HG03521 (cell line): Measurements from ENCODE around the gene COL5A1.

Experiments
- ATAC-seq: cut with Tn5 transposase; IDR thresholded peaks from one replicate; pipeline ENCODE4 v1.9.1; 2021; ENCODE audit warnings: mild to moderate bottlenecking, moderate library complexity; ENCODE audit not compliant: unreplicated experiment

The COL5A1 gene

DNA sequence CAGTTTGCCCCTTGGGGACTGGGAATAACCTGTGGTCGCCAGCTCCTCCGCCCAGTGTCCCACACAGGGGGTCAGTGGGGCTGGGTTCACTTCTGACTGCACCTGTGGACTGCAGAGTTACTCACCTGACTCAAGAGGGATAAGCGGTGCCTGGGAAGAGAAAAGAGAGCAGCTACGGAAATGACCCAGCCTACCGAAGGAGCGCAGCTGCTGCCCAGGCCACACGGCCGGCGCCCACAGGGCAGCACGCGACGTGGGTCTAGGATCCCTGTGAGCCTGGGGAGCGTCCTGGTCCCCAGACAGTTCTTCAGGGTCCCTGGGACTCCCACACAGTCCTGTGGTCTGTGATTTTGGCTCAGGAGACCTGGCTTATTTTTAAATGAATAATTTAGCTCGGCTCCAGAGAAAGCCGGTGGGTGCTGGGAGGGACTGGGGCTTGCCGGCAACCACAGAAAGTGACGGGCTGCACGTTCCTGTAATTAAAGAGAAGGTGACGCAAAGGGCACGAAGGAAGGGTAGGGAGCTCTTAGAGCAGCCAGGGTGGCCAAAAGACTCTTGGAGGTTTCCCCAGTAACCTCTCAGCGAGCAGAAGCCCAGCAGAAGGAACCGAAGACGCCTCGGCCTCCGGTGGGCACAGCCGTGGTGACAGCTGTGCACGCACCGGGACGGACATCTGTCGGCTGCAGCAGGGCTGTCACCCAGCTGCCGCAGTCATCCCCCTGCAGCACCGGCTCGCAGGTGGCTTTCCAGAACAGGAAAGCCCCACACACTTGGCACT is 141.5 kb downstream of the COL5A1 start:
- no peak for ATAC-seq

GRCh38 chr9:134783699-134784039 is 142.1 kb downstream of the COL5A1 start:
- ATAC-seq, result no peak

DNA sequence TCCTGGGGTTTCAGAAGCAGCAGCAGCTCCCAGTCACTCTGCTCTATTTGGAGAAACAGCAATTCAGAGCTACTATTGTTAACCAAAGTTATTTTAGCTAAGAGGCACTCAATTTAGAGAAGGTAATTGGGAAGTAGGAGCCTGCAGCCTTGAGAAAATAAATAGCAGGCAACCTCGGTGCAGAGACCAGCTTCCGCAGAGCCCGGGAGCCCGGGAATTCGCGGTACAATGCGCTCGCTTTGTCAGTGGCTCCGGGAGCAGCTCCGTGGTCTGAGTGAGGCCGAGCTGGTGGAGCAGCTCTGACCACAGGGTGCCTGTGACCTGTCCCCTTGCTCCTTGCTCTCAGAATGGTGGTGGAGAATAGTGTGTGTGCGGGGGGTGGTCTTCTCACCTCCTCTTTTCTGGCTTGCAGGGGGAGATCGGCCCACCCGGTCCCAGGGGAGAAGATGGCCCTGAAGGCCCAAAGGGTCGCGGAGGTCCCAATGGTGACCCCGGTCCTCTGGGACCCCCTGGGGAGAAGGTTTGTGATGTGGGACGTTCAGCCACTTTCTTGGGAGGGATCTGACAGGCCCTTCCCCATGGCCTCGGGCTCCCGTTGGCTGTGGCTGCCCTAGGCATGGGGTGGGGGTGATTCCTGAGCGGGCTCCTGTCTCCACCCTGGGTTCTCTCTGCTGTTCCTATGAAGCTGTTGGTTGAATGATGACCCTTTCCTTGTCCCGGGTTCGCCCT is 143.1 kb downstream of the COL5A1 start:
- ATAC-seq, result no peak

DNA sequence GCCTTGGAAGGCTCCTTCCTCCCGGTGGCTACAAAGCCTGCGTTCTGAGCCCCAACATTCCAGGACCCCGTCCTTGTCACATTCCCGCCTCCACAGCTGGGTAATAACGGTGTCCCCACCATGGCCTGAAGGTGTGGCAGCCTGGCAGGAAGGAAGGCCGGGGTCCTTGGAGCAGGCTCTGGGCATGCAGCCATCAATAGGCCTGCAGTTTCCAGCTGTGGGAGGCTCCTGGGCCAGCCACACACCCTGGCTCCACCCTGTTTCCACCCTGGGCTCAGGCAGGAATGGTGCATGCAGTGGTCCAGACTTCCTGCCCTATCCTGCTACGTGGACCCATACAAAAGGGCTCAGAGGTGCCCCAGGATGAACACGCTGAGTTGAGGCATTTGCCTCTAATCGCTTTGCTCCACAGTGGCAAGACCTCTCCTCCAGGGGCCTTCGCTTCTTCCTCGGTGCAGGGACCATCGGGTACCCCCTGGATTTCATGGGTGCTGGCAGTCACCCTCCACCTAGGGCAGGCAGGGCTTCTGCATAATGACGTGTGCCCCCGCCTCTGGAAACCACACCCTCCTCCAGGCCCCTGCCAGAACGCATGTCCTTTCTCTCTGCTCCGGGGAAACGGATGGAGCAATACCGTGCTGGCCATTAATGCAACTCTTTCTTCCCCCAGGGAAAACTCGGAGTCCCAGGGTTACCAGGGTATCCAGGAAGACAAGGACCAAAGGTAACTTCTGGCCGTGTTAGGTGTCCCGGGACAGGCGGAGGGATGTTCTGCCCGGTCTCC is 143.9 kb downstream of the COL5A1 start:
- ATAC-seq, result no peak

DNA sequence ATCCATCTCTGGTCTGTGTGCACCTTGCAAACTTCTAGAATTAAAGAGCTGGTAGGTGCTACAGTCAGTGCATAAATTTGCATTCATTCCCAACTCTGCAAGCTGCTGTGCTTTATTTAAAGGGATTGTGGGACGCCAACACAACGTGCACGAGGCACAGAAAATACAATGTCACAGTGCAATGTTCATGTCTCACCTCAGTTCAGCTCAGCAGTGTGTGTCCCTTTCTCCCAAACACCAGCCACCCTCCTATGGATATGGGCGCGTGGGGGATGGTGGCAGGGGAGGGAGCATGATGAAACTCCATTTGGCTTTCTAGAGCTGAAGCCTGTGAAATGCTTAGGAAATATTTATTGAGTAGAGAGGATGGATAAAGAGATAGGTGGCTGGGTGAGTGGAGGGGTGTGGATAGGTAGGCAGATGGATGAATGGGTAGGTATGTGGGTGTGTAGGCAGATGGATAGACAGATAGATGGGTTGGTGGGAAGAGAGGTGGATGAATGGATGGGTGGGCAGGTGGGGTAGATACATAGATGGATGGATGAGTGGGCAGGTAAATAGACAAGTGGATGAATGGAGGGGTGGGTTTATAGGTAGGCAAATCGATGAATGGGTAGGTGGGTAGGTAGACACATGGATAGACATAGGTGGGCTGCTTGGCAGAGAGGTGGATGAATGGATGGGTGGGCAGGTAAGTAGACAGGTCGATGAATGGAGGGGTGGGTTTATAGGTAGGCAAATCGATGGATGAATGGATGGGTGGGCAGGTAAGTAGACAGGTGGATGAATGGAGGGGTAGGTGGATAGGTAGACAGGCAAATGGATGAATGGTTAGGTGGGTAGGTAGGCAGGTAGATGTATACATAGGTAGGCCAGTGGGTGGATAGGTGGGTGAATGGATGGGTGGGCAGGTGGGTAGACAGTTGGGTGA is 146.3 kb downstream of the COL5A1 start:
- no peak for ATAC-seq

DNA sequence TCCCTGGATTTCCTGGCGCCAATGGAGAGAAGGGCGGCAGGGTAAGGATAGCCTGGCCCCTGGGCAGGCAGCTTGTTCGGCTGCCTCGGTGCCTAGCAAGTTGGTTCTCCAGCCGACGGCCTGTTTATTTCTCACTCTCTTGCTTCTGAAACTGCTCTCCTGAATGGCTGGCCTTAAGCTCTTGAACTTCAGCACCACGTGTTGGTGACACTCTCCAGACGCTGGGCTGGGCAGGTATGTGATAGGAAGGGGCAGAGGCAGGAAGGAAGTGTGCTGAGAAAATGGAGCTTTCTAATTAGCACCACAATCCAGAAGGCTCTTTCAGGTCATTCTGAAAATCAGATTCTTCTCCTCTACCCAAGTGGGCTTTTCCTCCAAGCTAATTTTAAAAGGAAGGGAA is 147.6 kb downstream of the COL5A1 start:
- no peak for ATAC-seq

DNA sequence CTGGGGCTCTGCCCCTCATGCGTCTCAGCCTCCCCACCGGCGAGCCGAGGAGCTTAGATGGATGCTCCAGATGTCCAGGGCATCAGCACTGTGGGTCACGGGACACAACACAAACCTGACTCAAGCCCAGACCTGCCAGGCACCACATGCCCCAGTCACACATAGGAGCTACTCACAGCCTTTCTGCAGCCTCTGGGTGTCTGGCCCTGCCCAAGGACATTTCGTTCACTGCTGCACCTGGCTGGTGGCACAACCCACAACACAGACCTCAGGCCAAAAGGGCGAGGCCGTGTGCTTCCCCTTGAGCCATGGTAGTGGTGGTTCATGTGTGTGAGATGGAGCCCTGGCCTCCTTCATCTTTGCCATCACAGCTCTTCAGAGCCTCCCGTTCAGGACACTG is 149.4 kb downstream of the COL5A1 start:
- no peak for ATAC-seq

DNA sequence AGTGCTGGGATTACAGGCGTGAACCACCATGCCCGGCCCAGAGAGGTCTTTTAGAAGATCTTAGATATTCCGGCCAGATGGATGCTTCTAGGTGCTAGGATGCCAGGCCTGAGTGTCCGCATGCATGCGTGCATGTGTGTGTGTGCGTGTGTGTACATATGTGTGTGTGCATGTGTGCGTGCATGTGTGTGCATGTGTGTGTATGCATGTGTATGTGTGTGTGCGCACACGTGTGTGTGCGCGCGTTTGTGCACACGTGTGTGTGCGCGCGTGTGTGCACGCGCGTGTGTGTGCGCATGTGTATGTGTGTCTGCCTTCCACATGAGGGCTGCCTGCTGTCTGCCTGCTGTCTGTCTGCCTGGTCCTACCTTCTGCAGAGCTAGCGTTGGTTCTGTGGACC is 151.0 kb downstream of the COL5A1 start:
- no peak for ATAC-seq

GRCh38 chr9:134793288-134794188 is 151.9 kb downstream of the COL5A1 start:
- no peak for ATAC-seq

DNA sequence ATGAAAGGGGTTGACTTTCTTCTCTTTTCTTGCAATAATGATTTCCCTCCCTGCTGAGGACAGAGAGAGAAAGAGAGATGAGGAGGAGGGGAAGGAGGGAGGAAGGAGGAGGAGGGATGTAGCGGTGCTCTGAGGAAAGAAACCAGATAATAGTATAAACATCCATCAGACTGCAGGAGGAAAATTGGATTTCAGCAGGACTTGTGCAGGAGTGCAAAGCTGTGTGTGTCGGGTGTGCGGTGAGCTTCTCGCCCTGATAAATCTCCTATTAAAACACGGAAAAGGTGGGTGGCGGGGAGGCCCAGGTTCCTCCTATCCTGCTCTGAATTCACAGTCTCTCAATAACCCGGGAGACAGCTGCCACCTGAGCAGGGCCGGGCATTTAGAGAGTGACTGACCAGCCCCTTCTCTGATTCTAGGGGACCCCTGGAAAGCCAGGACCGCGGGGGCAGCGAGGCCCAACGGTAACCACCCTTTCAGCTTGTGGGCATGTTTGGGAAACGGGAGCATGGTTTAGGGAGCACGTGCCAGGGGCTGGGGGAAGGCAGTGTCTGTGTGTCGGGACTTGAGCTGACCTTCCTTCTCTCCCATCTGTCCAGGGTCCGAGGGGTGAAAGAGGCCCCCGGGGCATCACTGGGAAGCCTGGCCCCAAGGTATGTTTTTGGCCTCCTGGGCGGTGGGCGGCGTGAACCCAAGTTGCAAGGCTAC is 153.2 kb downstream of the COL5A1 start:
- no peak for ATAC-seq

- ATAC-seq, result no peak
Observed at GRCh38 chr9:134795446-134795845, 153.8 kb downstream of the COL5A1 start.

- no peak for ATAC-seq
Observed at GRCh38 chr9:134796882-134797281, 155.3 kb downstream of the COL5A1 start.

DNA sequence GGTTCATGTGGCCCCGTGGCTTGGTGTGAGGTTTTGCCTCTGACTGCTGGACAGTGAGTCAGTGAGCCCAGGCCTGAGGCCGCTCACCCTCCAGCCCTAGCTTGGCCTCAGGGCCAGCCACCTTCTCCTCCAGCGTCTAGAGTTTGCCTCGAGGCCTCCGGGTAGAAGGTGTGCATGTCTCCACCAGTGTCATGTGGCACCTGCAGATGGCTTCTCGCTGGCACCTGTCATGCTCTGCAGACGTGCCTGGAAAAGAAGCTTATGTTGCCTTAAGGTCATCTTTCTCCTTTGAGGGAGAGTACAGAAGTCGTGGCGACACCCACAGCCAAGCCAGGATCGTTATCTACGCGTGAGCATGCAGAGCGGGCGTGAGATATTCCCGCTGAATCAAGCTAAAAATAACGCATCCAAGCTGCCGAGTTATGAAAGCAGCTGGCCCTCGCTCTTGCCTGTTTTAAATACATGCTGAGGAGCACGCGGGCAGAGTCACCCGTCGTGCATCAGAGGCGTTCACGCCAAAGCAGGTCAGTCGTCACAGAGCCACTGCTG is 159.3 kb downstream of the COL5A1 start:
- no peak for ATAC-seq

- ATAC-seq, result no peak
Observed at GRCh38 chr9:134802216-134802795, 160.7 kb downstream of the COL5A1 start.

- no peak for ATAC-seq
Observed at GRCh38 chr9:134804871-134805270, 163.3 kb downstream of the COL5A1 start.

- no peak for ATAC-seq
Observed at GRCh38 chr9:134807716-134808446, 166.3 kb downstream of the COL5A1 start.

DNA sequence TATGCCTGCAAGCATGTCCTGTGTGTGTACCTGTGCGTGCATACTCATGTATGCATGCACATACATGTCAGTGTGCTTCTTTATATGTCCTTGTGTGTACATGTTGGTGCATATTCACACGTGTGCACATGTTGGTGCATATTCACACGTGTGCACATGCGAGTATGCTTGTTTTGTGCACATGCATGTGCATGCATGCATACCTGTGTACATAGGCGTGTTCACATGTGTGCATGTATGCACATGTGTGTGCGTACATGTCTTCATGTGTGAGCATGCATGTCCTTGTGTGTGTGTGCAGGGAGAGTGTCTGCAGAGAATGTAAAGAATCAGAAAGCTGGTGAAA is 166.8 kb downstream of the COL5A1 start:
- ATAC-seq, result no peak

DNA sequence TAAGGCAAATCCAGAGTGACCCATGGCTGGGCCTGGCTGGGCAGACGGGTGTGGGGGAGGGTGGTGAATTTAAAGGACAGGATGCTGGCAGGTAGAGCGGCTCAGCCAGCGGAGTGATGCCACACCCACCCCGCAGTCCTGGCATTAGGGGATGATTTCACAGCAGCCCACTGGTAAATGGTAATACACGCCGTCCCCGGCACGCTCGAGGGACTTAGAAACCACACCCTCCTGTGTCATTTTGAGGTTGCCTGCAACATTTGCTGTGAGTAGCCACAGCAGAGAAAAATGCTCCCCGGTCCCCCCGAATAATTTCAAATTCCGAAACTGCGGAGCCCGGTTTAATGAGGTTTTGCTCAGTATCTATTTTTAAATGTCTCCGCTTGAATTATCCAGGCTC is 167.7 kb downstream of the COL5A1 start:
- no peak for ATAC-seq
